Measurements from ENCODE around the gene ATP13A4.

The ATP13A4 gene

GRCh38 chr3:193496658-193497057, 58.0 kb downstream of the ATP13A4 start:
- no peak for DNase-seq

DNA sequence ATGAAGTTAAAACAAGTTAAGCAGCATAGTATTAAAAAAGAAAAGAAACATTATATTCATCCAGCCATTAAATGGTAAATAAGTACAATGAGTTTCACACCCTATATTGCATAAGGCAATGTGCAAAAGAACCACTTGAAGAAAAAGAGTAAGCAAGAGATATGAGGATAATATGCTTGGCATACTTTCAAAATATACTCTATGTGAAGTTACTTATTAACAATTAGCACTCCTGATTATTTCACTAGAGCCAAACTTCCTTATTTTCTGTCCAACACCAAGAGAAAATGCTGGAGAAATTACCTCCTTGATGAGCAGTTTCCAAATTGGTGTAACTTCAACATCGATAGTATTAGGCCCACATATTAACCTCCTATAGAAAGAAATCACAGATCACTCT, 63.7 kb downstream of the ATP13A4 start:
- DNase-seq, result no peak

DNA sequence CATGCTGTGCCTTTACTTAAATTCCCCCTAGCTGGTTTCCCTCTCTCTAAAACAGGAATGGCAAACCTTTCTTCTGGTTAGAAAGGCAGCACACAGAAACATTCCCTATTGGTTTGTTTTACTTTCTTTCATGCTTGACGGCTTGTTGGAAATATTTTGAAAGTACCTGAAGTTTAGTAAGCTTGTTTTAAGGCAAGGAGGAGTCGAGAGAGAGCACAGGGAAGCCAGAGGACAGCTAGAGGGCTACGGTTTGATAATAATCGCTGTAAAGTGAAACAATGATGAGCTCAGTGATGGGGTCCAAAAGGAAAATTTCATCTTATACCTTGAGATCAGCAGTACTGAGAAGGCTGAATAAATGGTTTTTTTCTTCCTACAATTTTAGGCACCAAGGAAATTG, 64.1 kb downstream of the ATP13A4 start:
- no peak for DNase-seq

DNA sequence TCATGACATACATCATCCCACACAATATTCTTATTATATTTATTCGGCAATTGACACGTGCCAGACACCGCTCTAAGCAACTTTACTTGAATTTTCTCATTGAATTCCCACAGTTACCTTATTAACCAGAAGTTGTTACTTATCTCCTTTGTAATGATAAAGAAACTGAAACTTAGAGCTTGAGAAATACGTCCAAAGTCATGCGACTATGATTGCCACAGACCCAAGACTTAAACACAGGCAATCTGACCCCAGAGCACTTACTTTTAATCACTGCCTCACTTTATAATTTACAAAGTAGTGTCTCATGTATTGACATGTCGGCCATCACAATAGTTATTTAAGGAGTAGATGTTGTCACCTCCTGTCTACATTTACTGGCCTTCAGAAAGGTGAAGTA, 64.7 kb downstream of the ATP13A4 start:
- DNase-seq, result no peak

DNA sequence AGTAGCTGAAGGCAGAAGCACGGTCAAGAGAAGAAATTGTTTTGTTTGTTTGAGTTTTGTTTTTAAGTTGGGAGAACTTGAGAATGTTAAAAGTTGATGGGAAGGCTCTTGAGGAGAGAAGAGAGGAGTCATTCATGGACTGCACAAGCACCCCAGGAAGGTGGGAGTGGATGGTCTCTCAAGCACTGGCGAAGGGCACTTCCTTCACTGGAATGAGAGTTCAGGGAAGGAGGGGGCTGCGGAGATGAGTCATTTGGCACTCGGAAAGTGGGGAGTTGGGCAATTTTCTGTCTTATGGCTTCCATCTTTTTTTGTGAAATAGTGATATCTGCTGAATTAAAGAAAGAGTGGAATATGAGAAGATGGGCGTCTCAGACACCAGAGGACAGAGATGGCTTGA, 66.0 kb downstream of the ATP13A4 start:
- no peak for DNase-seq

DNA sequence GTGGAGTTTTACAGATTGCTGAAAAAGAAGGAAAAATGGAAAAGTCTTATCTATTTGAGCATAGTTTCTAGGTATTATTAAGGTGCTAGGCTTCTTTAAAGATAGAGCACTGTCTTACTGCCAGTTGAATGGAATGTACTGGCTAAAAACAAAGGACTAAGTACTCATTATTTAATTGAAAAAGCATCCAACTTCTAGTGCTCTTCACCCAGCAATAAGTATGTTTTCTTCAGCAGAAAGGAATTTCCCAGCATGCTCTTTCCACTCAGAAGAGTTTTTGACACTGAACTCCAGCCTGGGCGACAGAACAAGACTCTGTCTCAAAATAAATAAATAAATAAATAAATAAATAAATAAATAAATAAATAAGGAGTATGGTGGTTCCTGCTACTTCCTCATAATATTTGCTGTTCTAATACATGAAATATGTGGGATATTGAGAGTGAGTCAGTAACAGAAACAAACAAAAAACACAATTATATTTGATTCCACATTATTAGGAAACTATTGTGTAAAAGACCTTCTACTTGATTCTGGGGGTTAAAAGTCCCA, 70.6 kb downstream of the ATP13A4 start:
- DNase-seq, result no peak

DNA sequence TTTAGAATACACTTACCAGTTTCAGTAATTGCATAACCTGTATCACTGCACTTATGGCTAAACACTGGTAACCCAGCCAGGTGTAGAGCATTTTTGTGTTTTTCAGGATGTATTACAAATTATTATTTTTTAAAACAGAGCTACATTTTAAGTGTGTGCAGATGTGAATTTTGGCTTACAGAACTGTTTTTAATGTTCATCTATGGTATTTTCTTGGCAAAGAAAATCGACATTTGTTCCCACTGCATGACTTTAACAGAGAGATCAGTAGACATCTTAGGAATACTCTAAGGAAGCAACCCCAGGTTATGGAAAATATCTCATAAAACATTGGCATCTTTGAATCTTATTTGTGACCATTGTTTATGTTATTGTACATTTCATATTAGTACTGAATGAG, 73.3 kb downstream of the ATP13A4 start:
- no peak for DNase-seq

GRCh38 chr3:193474446-193474845, 80.2 kb downstream of the ATP13A4 start:
- no peak for DNase-seq

DNA sequence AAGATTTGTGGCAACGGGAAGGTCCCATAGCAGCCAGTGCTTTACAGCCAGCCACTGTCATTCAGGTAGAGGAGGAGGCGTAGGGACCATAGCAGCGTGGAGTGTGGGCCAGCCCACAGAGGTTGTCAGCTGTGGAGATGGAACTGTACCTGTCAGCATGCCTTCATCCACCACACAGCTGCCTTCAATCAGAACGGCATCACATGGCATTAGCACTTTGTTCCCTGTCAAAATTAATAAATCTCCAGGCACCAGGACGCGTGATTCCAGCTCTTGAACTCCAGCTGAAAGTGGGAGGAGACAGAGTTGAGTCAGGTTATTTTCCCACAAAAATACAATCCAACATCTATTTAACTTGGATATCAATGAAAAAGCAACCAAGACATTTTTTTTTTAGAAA, 84.0 kb downstream of the ATP13A4 start:
- no peak for DNase-seq

- no peak for DNase-seq
Observed at GRCh38 chr3:193465992-193466608, 88.6 kb downstream of the ATP13A4 start.

DNA sequence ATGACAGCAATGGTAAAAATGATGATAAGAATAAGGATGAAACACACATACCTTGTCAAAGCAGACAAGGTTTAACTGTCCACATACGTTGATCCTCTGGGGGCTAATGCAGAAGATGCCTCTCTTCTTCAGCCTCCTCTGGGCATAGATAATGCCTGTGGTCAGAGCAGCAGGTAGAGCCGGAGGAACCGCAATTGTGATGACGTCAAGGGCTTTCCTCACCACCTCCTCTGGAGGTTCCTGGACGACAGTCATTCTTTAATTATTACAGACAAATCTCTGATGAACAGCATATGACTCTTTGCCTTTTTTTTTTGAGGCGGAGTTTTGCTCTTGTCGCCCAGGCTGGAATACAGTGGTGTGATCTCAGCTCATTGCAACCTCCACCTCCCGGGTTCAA, 89.8 kb downstream of the ATP13A4 start:
- no peak for DNase-seq

DNA sequence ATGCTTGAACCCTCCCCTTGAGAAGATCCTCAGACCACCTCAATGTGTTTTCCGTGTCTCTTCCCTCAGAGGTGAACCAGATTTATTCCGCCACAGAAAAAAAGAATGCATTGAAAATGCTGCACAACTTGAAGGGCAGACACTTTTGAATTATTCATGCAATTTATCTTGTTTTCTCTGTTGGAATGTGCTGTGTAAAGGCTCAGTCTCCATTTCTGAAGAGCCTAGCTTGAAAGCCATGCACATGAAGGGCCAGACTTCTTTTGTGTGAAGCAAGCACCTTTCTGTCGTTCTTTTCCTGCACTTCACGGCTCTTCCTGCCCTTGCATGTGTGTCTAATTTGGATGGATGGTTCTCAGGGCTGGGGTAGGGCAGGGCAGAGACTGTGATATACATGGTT, 97.2 kb downstream of the ATP13A4 start:
- no peak for DNase-seq

DNA sequence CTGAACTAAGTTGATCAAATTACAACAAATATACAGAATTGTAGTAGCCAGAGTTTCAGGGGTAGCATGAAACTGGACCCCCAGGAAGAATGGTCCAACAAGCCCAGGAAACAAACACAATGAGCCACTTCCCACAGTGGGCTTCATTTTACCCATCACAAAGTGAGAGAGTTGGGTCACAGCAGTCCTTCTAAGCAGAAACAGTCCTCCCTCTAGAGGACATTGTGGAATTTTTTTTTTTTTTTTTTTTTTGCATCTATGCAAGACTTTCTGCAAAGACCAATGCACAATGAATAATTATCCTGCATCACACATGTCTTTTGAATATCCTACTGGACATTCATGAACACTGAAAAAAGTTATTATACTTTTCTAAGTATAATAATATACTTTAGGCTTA, 102.4 kb downstream of the ATP13A4 start:
- no peak for DNase-seq

- no peak for DNase-seq
Observed at GRCh38 chr3:193451902-193452301, 102.8 kb downstream of the ATP13A4 start.

- DNase-seq, result no peak
Observed at GRCh38 chr3:193446965-193447602, 107.6 kb downstream of the ATP13A4 start.

GRCh38 chr3:193439423-193439822, 115.3 kb downstream of the ATP13A4 start:
- no peak for DNase-seq

DNA sequence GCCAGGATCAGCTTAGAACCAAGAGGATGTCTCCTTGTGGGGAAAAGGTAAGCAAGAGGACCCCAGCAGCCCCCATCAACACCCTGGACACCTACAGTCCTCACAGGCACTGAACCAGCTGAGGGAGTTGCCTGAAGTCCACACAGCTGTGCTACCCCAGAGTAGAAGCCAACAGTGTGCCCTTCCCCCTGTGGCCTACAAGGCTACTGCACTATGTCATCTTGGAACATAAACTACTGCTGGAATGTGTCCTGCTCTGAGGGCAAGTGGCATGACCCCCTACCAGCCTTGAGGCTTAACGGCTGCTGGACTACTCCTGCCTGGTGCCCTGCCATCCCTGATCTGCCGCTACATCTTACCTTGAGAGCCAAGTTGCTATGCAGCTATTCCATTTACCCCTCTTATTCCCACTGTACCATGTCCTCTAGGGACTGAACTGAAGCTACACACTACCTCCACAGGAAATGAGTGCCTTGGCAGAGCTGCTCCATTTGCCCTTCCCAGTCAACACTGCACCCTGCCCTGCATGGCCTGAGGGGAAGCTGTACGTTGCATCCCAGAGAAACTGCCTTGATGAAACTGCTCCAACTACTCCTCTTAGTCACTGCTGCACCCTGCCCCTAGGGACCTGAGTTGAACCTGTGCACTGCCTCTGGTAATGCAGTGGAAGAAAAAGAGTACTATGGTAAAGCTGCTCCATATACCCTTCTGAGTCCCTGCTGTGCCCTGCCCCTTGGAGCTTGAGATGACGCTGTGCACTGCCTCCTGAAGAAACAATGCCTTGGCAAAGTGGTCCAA, 135.9 kb downstream of the ATP13A4 start:
- DNase-seq, result no peak

DNA sequence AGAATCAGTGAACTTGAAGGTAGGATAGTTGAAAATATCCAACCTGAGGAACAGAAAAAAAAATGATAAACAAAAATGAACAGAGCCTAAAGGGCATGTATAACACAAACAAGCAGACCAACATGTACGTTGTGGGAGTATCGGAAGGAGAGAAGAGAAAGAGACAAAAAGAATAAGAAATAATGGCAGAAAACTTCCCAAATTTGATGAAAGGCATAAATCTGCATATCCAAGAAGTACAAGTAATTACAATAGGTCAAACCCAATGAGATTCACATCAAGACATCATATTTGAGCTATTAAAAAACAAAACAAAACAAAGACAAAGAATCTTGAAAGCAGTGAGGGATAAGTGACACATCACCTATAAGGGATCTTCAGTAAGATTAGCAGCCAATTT, 138.1 kb downstream of the ATP13A4 start:
- no peak for DNase-seq

- no peak for DNase-seq
Observed at GRCh38 chr3:193407688-193408087, 147.0 kb downstream of the ATP13A4 start.

DNA sequence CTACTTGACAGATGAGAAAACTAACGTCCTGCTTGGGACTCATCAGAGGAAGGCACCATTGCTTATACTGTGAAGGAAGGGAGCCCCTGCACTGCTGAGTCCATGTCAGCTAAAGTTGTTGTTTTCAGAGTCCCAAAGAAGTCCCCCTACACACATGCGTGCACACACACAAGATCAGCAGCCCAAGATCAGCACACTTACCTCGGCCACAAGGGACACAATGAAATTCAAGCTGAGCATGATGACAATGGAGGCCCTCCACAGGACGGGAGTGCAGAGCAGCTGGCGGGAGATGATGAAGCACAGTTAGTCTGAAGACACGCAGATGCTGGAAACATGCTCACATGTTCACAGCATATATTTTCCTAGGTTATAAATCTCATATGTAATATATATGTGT, 147.6 kb downstream of the ATP13A4 start:
- DNase-seq, result no peak

DNA sequence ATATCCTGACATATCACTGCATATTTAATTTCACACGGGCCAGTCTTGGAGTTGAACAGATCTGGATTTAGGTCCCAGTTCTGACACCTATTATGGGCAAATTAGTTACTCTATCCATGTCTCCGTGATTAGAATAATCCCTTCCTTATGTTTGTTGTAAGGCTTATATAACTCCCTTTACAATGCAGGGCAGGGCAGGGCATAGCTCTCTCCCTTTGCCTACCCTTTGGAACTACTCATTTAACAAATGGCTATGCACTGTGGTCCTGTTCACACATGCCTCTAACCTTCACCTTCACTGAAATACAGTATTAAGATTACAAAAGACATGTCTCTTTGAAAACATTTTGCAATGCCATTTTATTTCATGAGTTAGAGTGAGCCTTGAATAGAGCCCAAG, 151.4 kb downstream of the ATP13A4 start:
- no peak for DNase-seq

DNA sequence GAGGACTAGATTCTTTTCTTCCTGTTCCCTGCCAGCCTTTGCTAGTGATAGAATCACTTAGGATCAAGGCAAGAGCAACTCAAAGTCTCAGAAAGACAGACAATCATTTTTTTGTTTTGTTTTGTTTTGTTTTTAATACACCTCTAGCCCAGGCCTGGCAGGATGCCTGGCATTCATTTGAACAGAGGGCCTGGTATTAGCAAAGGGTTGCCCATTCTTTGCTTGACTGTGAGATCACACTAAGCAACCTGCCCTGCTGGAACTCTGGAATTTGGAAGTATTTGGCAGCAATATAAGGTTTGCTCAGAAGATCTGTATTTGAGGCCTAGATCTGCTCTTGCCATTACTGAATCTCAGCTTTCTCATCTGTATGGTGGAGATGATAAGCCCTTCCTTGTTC, 154.4 kb downstream of the ATP13A4 start:
- no peak for DNase-seq

DNA sequence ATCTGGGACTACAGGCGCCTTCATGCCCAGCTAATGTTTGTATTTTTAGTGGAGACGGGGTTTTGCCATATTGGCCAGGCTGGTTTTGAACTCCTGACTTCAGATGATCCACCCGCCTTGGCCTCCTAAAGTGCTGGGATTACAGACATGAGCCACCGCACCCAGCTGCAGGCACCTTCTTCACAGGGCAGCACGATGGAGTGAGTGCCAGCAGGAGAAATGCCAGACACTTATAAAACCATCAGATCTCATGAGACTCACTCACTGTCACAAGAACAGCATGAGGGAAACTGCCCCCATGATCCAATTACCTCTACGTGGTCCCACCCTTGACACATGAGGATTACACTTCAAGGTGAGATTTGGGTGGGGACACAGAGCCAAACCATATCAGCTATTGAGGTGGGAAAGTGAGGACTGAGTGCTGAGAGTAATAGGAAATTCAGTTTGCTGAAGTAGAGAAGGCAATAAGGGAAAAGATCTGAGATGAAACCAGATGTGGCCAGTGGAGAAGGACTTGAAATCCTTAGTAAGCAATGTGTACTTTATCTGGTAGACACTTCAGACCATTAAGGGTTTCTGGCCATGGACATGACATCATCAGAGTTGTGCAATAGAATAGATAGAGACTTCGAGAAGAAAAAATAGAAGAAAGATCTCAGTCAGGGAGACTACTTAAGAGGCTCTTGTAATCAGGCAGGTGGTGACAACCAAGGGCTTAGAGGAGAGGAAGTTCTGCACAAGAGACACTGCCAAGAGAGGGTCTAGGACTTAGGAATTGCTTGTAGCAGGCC, 158.0 kb downstream of the ATP13A4 start:
- DNase-seq, result no peak

Data from right hindlimb (tissue), 1 donor.